Spleen (tissue), 11 donors: ENCODE data around the gene ANO2. TPM values are rescaled to one million over a fixed set of nuclear protein-coding genes. Genes with fewer than 3 reads are reported as not detected.

Experiments used
- DNase-seq: peaks from one replicate; pipeline ENCODE4 v3.0.0-alpha.2; 2020
- H3K27ac ChIP-seq, 8 donors: fragments of 200-600 bp; sonication (generic) in 7 of 8; 1 replicate in 4 of 8; 2 replicates in 4 of 8; pipeline versions ENCODE4 v1.5.0 to v1.8.0; 2016 to 2021; ENCODE audit warnings: inconsistent platforms in 4 of 8, mild to moderate bottlenecking in 4 of 8, moderate library complexity in 1 of 8
- H3K27me3 ChIP-seq, 7 donors: fragments of 200-600 bp; sonication (generic) in 6 of 7; replicated peaks in 1 of 7; 1 replicate in 4 of 7; 2 replicates in 3 of 7; pipeline versions ENCODE4 v1.5.0 to v1.8.0; 2016 to 2021; ENCODE audit warnings: inconsistent platforms in 3 of 7, mild to moderate bottlenecking in 1 of 7
- H3K36me3 ChIP-seq, 6 donors: fragments of 200-600 bp; sonication (generic) in 5 of 6; 1 replicate in 4 of 6; 2 replicates in 2 of 6; pipeline versions ENCODE4 v1.5.0 to v1.8.0; 2016 to 2021; ENCODE audit warnings: inconsistent platforms in 2 of 6
- H3K4me1 ChIP-seq, 6 donors: fragments of 200-600 bp; sonication (generic) in 5 of 6; 1 replicate in 3 of 6; 2 replicates in 3 of 6; pipeline versions ENCODE4 v1.5.0 to v1.8.0; 2016 to 2021; ENCODE audit warnings: inconsistent platforms in 3 of 6
- H3K4me3 ChIP-seq, 8 donors: fragments of 200-600 bp; sonication (generic) in 7 of 8; 1 replicate in 4 of 8; 2 replicates in 4 of 8; pipeline versions ENCODE4 v1.5.0 to v1.8.0; 2016 to 2021; ENCODE audit warnings: inconsistent platforms in 4 of 8, mild to moderate bottlenecking in 4 of 8, moderate library complexity in 2 of 8
- H3K9me3 ChIP-seq, 8 donors: fragments of 200-600 bp; sonication (generic) in 7 of 8; 1 replicate in 4 of 8; 2 replicates in 4 of 8; pipeline versions ENCODE4 v1.5.0 to v1.8.0; 2016 to 2021; ENCODE audit warnings: inconsistent platforms in 4 of 8
- CTCF ChIP-seq, 11 experiments: fragments of 200-600 bp in 7 of 11; fragments of 450-650 bp in 4 of 11; sonication (generic) in 4 of 11; IDR thresholded peaks in 8 of 11; conservative IDR thresholded peaks in 3 of 11; 1 replicate in 7 of 11; 2 replicates in 4 of 11; pipeline versions ENCODE4 v1.4.0 to v1.8.0; 2016 to 2021; ENCODE audit warnings: antibody characterized with exemption in 11 of 11, inconsistent platforms in 4 of 11, mild to moderate bottlenecking in 1 of 11
- POLR2A ChIP-seq, 3 donors: fragments of 450-650 bp; IDR thresholded peaks; one replicate each; pipeline ENCODE4 v1.5.1; 2017; ENCODE audit warnings: antibody characterized with exemption in 3 of 3, mild to moderate bottlenecking in 1 of 3
- POLR2AphosphoS5 ChIP-seq, 3 donors: sonication (generic); formaldehyde crosslinking; IDR thresholded peaks; one replicate each; pipeline ENCODE4 v1.5.1; 2017; ENCODE audit warnings: antibody characterized with exemption in 3 of 3
- WGBS, 5 donors: extraction: QIAGEN DNeasy Blood & Tissue Kit in 3 of 5; methylation state at CpG; one replicate each; pipeline versions ENCODE4 v1.1.5 to v1.1.7; 2013 to 2018; 5-methylcytosine and 5-hydroxymethylcytosine counted together
- intact Hi-C: fragments of 100-400 bp; cut with DNase I; formaldehyde crosslinking; loops from one replicate; pipeline ENCODE4 v1.15.0; 2023; ENCODE audit warnings: low total_unique reads
- polyA plus RNA-seq, 3 donors: library from polyadenylated mRNA; stranded (reverse); fragments of 200-250 nt; gene quantifications; one replicate each; pipeline ENCODE4 v1.2.1, GENCODE V29; 2013
- total RNA-seq, 7 donors: library from RNA; depleted of rRNA in 3 of 7; stranded (reverse); fragments of >200 nt in 3 of 7; fragmentation: NEBNext Ultra II Directional in 4 of 7; extraction: Animal tissue kit (Norgen Biotek cat#: 25700) in 4 of 7; gene quantifications; one replicate each; pipeline versions ENCODE4 v1.1.0 to v1.2.1, GENCODE V29; 2016 to 2021
- donor health status: healthy with polysubstance abuse.
- donor health status: DM: no; HTN: no; CAD: no; lungs with moderate emphysema.
- donor health status: DM: no; HTN: no; CAD: no.
- donor health status: Bipolar disorder and iron deficiency.
- donor health status: healthy.
- donor health status: DM: no; HTN: no; CAD: no.
- donor health status: DM: yes; HTN: yes; CAD: no.

ANO2 gene
- total and polyA plus RNA-seq, 10 donors: 1.1 to 35.1 (median 14.2) TPM

GRCh38 chr12:5965950-5966383 is 20.9 kb upstream of the ANO2 start:
- intact Hi-C loops: no loop called here
- DNase-seq: no peak
- Histone ChIP-seq H3K4me1 (peaks cover 0 to 19% (median 10%) of the 10 kb centered on the region in 6 donors), H3K9me3 (no peaks in the 10 kb centered on the region), H3K36me3 (peaks cover 0 to 36% (median 2%) of the 10 kb centered on the region in 6 donors), H3K4me3 (no peak overlapping the region), H3K27ac (no peak overlapping the region), H3K27me3 (peaks cover 0 to 19% (median 0%) of the 10 kb centered on the region in 7 donors)
- peak in 10 of 11 experiments; percentile 21 to 83 (median 70) for TF ChIP-seq CTCF (IDR thresholded peaks at IDR 0.05 in 8 of 11, conservative IDR thresholded peaks at IDR 0.05 in 3 of 11)
- TF ChIP-seq POLR2A (IDR thresholded peaks at IDR 0.05): no peak
- TF ChIP-seq POLR2AphosphoS5 (IDR thresholded peaks at IDR 0.05): peak in 1 of 3 donors; percentile 17
- WGBS, 5 donors: 29 to 36% (median 31%) methylated on average over 9 of the region's 9 CpGs

- Histone ChIP-seq H3K27ac (peak overlapping the region in 2 of 8 donors; percentile 2 to 13), H3K4me1 (peaks cover 0 to 19% (median 10%) of the 10 kb centered on the region in 6 donors), H3K36me3 (peaks cover 0 to 28% (median 2%) of the 10 kb centered on the region in 6 donors), H3K9me3 (no peaks in the 10 kb centered on the region), H3K27me3 (peaks cover 0 to 19% (median 0%) of the 10 kb centered on the region in 7 donors), H3K4me3 (no peak overlapping the region)
- WGBS, 5 donors: 64 to 76% (median 68%) methylated on average over 24 of the region's 24 CpGs
- intact Hi-C loops: no loop called here
- DNase-seq: no peak
- TF ChIP-seq POLR2A (IDR thresholded peaks at IDR 0.05) (no peak), POLR2AphosphoS5 (IDR thresholded peaks at IDR 0.05) (peak in 1 of 3 donors; percentile 20)
These were observed 20.1 kb upstream of the ANO2 start for GRCh38 chr12:5964913-5965900.

GRCh38 chr12:5963515-5963914 is 18.5 kb upstream of the ANO2 start:
- no peak for TF ChIP-seq POLR2AphosphoS5 (IDR thresholded peaks at IDR 0.05)
- Histone ChIP-seq H3K36me3 (peaks cover 0 to 17% (median 0%) of the 10 kb centered on the region in 6 donors), H3K4me3 (no peak overlapping the region), H3K4me1 (peaks cover 0 to 19% (median 10%) of the 10 kb centered on the region in 6 donors), H3K9me3 (no peaks in the 10 kb centered on the region), H3K27ac (no peak overlapping the region), H3K27me3 (peaks cover 0 to 11% (median 0%) of the 10 kb centered on the region in 7 donors)
- 80 to 86% (median 82%) methylated on average over 7 of the region's 7 CpGs for WGBS, 5 donors
- no peak for DNase-seq
- intact Hi-C loops: no loop called here

GRCh38 chr12:5960783-5961182 is 15.7 kb upstream of the ANO2 start:
- no peak for DNase-seq

More at GRCh38 chr12:5960783-5961182, 15.7 kb upstream of the ANO2 start:
- H3K4me1 ChIP-seq: peaks cover 0 to 13% (median 6%) of the 10 kb centered on the region in 6 donors
- 88 to 93% (median 92%) methylated on average over 4 of the region's 4 CpGs for WGBS, 5 donors
- no peak overlapping the region for H3K4me3 ChIP-seq
- H3K27ac ChIP-seq: no peak overlapping the region
- peaks cover 0 to 9% (median 0%) of the 10 kb centered on the region in 7 donors for H3K27me3 ChIP-seq
- intact Hi-C loops: no loop called here
- peaks cover 0 to 6% (median 0%) of the 10 kb centered on the region in 8 donors for H3K9me3 ChIP-seq
- H3K36me3 ChIP-seq: peaks cover 0 to 3% (median 0%) of the 10 kb centered on the region in 6 donors
- TF ChIP-seq POLR2A (IDR thresholded peaks at IDR 0.05) (no peak), POLR2AphosphoS5 (IDR thresholded peaks at IDR 0.05) (no peak), CTCF (IDR thresholded peaks at IDR 0.05 in 8 of 11, conservative IDR thresholded peaks at IDR 0.05 in 3 of 11) (no peak)
